ENCODE measurements around the gene OCLN. TPM values are rescaled to one million over a fixed set of nuclear protein-coding genes. Genes with fewer than 3 reads are reported as not detected.
"Not testable (repeated sequence)": the region's sequence is repeated elsewhere in the genome, so short reads cannot be mapped to it uniquely, and the experiment has no call there.

OCLN gene
- total RNA-seq, 1 experiment from 2014 or later = 3.9 TPM

DNA sequence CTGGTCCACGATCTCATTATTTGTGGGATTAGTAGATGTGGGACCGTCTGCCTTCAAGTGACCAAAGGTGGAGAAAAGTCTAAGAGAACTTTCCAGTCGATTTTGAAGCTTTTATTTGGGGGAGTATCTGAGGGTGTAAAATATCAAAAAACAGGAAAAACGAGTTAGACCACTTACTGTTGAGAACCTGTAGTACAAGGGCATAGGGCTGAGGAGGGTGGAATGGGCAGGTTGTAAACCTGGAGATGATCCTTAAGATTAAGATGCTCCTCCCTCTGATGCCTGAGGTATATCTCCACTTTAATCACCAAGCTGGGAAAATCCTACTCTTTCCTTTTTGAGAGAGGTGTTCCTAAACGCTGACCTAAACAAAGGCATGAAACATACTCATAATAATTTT, 35.4 kb downstream of the OCLN start:
- no peak for DNase-seq (ENCODE audit: low read depth)

DNA sequence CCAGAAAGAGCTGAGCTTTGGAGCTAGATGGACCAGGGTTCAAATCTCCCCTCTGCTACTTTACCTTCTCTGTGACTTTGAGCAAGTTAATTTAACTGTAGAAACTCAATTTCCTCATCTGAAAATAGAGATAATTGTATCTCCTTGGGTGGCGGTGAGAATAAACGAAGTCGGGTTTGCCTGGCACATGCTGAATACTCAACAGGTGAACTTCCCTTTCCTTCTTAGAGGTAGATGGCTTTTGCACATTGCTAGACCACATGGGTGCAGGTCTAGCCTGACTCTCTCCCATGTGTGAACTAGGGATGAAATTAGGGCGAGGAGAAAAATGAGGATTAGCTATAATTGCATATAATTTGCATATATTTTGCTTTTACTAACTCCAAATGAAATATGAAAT, 36.0 kb downstream of the OCLN start:
- DNase-seq (ENCODE audit: low read depth) = no peak

DNA sequence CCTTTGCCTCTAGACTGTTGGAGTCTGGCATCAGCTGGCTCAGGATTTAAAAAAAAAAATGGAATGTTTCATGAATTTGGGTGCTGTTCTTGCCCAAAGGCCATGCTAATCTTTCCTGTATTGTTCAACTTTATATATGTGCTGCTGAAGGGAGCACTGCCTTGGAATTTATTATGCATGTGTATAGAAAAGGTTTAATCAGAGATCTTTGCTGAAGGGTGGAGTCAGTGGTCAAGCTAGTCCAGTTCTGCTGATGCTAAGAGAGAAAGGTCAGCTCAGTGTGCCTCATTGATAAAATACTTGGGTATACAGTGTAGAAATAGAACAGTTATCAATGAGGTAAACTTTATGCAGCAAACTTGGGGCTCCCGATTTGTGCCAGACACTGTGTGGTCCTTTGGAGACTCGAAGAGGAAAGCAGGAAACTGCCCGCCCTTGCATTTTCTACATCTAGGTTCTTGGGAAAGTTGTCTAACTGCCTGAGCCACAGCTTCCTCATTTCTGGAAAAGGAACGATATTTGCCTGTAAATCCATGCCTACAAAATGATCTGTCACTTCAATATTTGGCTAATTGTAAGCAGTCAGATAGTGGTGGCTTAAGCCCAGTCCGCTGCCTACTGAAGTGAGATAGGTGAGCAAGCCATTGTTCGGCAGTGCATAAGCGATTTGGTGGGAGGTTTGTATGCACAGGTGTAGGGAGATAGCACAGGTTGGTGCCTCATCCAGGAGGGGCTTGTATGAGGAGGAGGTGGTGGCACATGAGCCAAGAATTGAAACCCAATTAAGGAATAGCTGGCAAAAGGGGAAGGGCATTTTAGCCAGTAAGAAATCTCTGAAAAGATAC, 38.2 kb downstream of the OCLN start:
- no peak for DNase-seq (ENCODE audit: low read depth)

DNA sequence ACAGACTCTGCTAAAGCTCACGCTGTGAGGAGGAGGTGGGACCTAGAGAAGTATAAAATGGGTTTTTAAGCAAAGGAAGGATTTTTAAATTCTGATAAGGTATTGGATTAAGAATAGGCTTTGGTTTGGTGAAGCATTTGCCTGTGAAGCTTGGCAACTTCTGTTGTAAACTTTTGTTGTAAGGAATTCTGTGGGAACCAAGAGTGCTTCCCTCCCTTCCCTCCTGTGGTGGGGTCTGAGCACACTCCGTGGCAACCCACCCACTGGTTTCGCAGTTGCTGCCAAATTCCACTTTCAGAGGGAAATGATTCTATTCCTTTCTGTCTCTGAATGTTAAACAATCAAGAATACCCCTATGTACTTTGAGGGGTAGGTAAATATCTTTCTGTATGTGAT, 38.8 kb downstream of the OCLN start:
- no peak for DNase-seq (ENCODE audit: low read depth)

GRCh38 chr5:69537911-69538310, 45.3 kb downstream of the OCLN start:
- DNase-seq (ENCODE audit: low read depth) = not testable (repeated sequence)

GRCh38 chr5:69538735-69539134, 46.1 kb downstream of the OCLN start:
- DNase-seq (ENCODE audit: low read depth) = not testable (repeated sequence)

- DNase-seq (ENCODE audit: low read depth) = not testable (repeated sequence)
Measured at GRCh38 chr5:69541347-69541746, 48.8 kb downstream of the OCLN start.

DNA sequence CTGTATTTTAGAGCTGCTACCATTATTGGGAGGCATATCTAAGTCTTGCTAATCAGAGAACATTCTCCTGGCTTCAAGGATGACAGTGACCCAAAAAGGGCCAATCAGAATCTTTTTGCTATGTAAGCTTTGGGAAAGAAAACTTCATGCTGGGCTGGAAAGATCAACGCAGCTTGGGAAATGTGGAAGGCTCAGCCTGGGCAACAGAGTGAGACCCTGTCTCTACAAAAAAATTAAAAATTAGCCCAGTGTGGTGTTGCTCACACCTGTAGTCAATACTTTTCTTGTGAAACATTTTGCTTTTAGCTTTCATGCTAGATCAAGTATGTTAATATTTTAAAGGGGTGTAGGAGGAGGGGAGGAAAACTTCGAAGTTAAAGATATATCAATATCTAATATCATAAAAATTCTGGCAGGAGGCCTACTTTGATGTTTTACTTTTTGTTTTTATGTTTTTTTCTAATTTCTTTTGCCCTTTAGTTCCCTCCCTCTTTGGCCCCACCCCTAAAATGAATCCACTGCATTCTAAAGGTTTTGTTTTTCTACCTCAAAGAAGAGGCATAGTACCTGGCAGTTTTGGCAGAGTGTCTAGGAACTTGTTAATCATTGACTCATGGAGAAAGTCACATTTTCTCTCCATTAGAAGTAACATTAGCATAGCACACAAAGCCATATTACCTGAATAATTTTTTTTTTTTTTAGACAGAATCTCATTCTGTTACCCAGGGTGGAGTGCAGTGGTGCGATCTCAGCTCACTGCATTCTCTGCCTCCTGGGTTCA, 50.4 kb downstream of the OCLN start:
- DNase-seq (ENCODE audit: low read depth) = not testable (repeated sequence)

GRCh38 chr5:69544602-69545001, 52.0 kb downstream of the OCLN start:
- DNase-seq (ENCODE audit: low read depth) = not testable (repeated sequence)

DNA sequence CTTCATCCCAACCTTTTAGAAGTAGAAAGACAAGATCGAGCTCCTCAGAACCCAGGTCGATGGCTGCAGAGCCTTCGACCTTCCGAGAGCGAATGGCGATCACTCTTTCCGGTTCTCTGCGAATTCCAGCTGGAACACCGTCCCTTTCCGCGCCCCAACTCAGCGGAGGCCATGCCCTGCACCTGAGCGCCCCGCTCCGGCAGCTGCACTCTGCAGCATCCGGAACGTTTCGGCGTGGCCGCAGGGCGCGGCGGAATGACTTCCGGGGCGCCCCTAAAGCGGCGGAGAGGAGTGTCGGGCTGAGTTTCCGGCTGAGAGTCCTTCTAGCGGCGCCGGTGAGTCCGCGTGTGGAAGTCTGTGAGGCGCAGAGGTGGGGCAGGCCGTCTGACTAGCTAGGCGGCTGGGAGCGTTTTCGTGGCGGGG, 67.3 kb downstream of the OCLN start, which contains the start of gene GTF2H2C:
Gene GTF2H2C, plus strand, starts transcription at position 284 of the 423 bp plus-strand sequence. CDS start 4,942 bp downstream, outside the sequence.
- peak; percentile 84 for DNase-seq (ENCODE audit: low read depth)

DNA sequence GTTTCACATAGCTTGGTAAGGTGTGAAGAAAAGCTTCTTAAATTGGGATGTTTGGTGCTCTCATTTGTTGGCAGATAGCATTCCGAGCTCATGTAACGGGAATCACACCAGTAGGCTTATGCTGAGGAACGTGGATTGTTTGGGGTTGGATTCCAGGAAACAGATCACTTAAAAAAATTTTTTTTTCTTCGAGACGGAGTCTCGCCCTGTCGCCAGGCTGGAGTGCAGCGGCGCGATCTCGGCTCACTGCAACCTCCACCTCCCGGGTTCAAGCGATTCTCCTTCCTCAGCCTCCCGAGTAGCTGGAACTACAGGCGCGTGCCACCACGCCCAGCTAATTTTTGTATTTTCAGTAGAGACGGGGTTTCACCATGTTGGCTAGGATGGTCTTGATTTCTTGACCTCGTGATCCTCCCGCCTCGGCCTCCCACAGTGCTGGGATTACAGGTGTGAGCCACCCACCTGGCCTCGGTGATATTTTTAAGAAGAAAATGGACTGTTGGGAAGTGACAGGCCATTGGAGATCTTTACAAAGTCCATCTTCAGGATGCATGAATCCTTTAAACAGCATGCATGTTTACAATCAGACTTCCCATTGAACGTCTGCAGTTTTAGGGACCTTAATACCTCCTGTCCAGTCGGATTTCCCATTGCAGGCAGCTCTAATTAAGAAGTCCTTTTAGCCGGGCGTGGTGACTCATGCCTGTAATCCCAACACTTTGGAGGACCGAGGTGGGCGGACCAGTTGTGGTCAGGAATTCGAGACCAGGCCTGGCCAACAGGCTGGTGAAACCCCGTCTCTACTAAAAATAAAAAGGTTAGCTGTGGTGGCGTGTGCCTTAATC, 68.2 kb downstream of the OCLN start:
- DNase-seq (ENCODE audit: low read depth) = peak; percentile 29

- DNase-seq (ENCODE audit: low read depth) = not testable (repeated sequence)
Measured at GRCh38 chr5:69566172-69566571, 73.6 kb downstream of the OCLN start.

- DNase-seq (ENCODE audit: low read depth) = not testable (repeated sequence)
Measured at GRCh38 chr5:69568072-69568471, 75.5 kb downstream of the OCLN start.

GRCh38 chr5:69583356-69583755, 90.8 kb downstream of the OCLN start:
- DNase-seq (ENCODE audit: low read depth) = not testable (repeated sequence)

GRCh38 chr5:69596114-69596840, 103.7 kb downstream of the OCLN start:
- not testable (repeated sequence) for DNase-seq (ENCODE audit: low read depth)

DNA sequence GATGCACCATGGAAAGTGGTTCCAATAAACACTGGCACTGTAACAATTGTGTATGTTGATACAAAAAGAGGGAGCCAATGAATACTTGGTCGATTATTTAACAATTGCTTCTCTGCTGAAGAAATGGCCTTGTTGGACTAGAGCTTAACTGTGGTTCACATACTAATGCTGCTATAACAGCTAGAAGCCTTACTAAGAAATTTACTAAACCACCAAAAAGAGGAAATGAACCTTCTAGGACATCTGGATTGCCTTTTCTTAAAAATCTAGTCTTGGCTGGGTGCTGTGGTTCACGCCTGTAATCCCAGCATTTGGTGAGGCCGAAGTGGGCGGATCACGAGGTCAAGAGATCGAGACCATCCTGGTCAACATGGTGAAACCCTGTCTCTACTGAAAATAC, 109.4 kb downstream of the OCLN start:
- DNase-seq (ENCODE audit: low read depth) = not testable (repeated sequence)

- not testable (repeated sequence) for DNase-seq (ENCODE audit: low read depth)
Measured at GRCh38 chr5:69606839-69607238, 114.2 kb downstream of the OCLN start.
